ENCODE data around the gene METTL2A. TPM values are rescaled to one million over a fixed set of nuclear protein-coding genes. Genes with fewer than 3 reads are reported as not detected.
"Not testable (repeated sequence)": the region's sequence is repeated elsewhere in the genome, so short reads cannot be mapped to it uniquely, and the experiment has no call there.

Gene METTL2A
- total and polyA plus RNA-seq, 7 experiments from 2014 or later = 8.8 to 20.9 (median 15.2) TPM

DNA sequence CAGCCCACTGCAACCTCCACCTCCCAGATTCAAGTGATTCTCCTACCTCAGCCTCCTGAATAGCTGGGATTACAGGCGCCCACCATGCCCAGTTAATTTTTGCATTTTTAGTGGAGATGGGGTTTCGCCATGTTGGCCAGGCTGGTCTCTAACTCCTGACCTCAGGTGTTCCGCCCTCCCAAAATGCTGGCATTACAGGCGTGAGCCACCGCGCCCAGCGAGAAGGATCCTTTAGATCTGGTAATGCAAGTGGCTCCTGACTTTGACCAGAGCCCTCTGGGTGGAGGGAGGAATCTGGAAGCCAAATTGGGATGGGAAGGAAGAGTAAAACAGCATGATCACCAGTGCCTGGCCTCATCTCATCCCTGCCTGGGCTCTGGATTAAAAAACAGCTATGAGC is 41.6 kb downstream of the METTL2A start:
- H3K4me1 ChIP-seq (ENCODE audit: control insufficient read depth in 2 of 2, insufficient read depth in 2 of 2, low read length in 2 of 2); H3K27me3 ChIP-seq (ENCODE audit: control insufficient read depth in 2 of 2, insufficient read depth in 2 of 2, low read length in 2 of 2); ATAC-seq; H3K36me3 ChIP-seq (ENCODE audit: control insufficient read depth in 2 of 3, insufficient read depth in 3 of 3, low read length in 3 of 3); DNase-seq; H3K27ac Mint-ChIP-seq; H3K4me1 Mint-ChIP-seq; H3K4me3 ChIP-seq (ENCODE audit: low read length); CTCF ChIA-PET; H3K27me3 Mint-ChIP-seq; POLR2A ChIA-PET; H3K9me3 Mint-ChIP-seq; H3K4me3 Mint-ChIP-seq; H3K27ac ChIP-seq (ENCODE audit: low read depth, low read length); H3K36me3 Mint-ChIP-seq; intact Hi-C loops (cut with micrococcal nuclease); H3K9me3 ChIP-seq (ENCODE audit: control insufficient read depth in 2 of 3, low read length in 3 of 3): not testable (repeated sequence)

DNA sequence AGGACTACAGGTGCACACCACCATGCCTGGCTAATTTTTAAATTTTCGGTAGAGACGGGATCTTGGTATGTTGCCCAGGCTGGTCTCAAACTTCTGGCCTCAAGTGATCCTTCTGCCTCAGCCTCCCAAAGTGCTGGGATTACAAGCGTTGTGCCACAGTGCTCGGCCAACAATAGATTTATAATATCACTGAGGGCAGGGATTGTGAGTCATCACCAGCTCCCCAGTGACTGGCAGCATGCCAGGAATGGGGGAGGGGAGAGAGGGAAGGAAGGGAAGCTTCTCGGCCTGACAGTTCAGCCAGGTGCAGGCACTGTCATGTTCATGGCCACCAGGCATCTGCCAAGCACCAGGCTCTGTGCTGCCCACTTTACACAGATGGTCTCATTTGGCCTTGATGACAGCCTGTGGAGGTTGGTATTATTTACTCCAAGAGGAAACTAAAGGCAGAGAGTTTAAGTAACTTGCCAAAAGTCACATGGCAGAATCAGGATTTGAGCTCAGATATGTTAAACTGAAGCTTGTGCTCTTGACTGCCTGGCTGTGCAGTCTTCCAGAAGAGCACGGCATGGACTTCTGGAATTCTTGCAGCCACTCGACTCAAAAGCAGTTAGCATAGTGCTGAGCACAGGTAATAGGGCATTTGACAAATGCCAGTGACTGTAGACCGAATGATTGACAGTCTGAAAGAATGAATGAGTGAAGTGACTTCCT is 47.1 kb downstream of the METTL2A start:
- ATAC-seq (peak; percentile 62), DNase-seq (peak in 8 of 9 donors; percentile 29 to 39 (median 34))
- H3K4me3 Mint-ChIP-seq; H3K9me3 Mint-ChIP-seq; H3K36me3 ChIP-seq (ENCODE audit: control insufficient read depth in 2 of 3, insufficient read depth in 3 of 3, low read length in 3 of 3); intact Hi-C loops (cut with micrococcal nuclease); H3K36me3 Mint-ChIP-seq; H3K9me3 ChIP-seq (ENCODE audit: control insufficient read depth in 2 of 3, low read length in 3 of 3); CTCF ChIA-PET; H3K27me3 ChIP-seq (ENCODE audit: control insufficient read depth in 2 of 2, insufficient read depth in 2 of 2, low read length in 2 of 2); H3K27me3 Mint-ChIP-seq; H3K4me1 ChIP-seq (ENCODE audit: control insufficient read depth in 2 of 2, insufficient read depth in 2 of 2, low read length in 2 of 2); POLR2A ChIA-PET; H3K4me3 ChIP-seq (ENCODE audit: low read length): not testable (repeated sequence)
- Mint-ChIP-seq H3K27ac (peak overlapping the region in 7 of 9 donors; percentile 9 to 84 (median 59)), H3K4me1 (peaks cover 0 to 10% (median 6%) of the 10 kb centered on the region in 7 donors)
- peak overlapping the region; percentile 21 for H3K27ac ChIP-seq (ENCODE audit: low read depth, low read length)

DNA sequence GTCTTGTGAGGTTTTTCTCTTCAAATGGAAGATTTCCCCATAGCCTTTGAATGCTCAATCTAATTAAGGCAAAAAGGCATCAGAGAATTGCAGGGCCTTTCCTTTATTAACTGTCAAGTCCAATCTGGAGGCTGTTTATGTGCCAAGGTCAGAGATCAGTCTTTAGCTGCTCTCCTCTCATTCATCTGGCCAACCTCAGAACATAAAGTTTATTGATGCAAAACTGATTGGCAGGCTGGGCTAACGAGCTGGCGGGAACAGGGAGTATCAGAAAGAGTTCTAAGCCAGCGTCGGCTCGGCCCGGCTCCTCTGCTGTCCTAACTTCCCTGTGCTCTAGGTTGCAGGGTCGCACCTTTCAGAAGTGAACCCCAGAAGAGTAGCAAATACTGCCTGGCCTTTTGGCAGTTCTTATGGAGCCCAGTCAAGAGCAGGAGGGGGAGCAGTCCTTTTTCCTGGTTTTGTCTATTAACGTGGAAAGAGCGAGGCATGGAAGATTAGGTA is 47.7 kb downstream of the METTL2A start:
- POLR2A ChIA-PET; H3K27me3 Mint-ChIP-seq; ATAC-seq; H3K36me3 Mint-ChIP-seq; H3K4me1 ChIP-seq (ENCODE audit: control insufficient read depth in 2 of 2, insufficient read depth in 2 of 2, low read length in 2 of 2); intact Hi-C loops (cut with micrococcal nuclease); H3K4me3 ChIP-seq (ENCODE audit: low read length); H3K9me3 ChIP-seq (ENCODE audit: control insufficient read depth in 2 of 3, low read length in 3 of 3); DNase-seq; H3K36me3 ChIP-seq (ENCODE audit: control insufficient read depth in 2 of 3, insufficient read depth in 3 of 3, low read length in 3 of 3); H3K9me3 Mint-ChIP-seq; H3K4me3 Mint-ChIP-seq; H3K27me3 ChIP-seq (ENCODE audit: control insufficient read depth in 2 of 2, insufficient read depth in 2 of 2, low read length in 2 of 2); CTCF ChIA-PET; H3K27ac ChIP-seq (ENCODE audit: low read depth, low read length): not testable (repeated sequence)
- Mint-ChIP-seq H3K4me1 (peaks cover 0 to 10% (median 6%) of the 10 kb centered on the region in 7 donors), H3K27ac (peak overlapping the region in 1 of 9 donors; percentile 39)

DNA sequence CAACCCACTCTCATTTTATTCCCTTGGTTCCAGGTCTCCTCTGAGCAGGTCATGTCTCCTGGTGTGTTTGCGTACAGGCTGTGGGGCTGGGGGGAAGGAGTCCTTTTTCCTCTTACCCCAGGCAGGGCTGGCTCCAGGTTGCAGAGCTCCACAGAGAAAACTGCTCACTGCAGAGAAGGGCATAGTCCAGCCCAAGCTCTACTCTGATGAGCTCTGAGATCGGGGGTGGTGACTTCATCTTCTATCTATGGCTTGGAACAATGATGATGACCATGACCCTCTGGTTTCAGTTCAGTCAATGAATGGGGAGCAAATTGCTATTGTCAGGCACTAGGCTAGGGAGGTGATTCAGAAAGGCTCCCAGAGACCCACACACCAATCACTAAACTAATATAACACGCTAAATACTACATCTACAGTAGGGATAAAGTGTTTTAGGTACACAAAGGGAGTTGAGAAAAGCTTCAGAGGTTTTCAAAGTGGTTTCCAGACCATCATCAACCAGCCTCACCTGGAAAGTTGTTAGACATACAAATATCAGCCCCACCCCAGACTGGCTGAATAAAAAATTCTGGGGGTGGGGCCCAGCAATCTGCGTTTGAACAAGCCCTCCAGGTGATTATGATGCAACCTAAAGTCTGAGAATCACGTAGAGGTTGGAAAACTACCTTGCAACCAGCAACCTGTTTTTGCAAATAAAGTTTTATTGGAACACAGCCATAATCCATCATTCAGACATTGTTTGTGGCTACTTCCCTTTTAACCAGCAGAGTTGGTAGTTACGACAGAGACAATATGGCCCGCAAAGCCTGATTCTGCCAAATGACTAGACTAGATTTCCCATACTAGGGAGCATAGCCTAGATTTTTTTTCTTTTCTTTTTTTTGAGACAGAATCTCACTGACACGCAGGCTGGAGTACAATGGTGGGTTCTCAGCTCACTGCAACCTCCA is 49.6 kb downstream of the METTL2A start:
- H3K27me3 ChIP-seq (ENCODE audit: control insufficient read depth in 2 of 2, insufficient read depth in 2 of 2, low read length in 2 of 2); H3K4me1 ChIP-seq (ENCODE audit: control insufficient read depth in 2 of 2, insufficient read depth in 2 of 2, low read length in 2 of 2); ATAC-seq; intact Hi-C loops (cut with micrococcal nuclease); DNase-seq; H3K27ac Mint-ChIP-seq; H3K27ac ChIP-seq (ENCODE audit: low read depth, low read length); H3K27me3 Mint-ChIP-seq; H3K36me3 Mint-ChIP-seq; H3K9me3 ChIP-seq (ENCODE audit: control insufficient read depth in 2 of 3, low read length in 3 of 3); H3K9me3 Mint-ChIP-seq; H3K4me3 ChIP-seq (ENCODE audit: low read length); H3K4me3 Mint-ChIP-seq; H3K36me3 ChIP-seq (ENCODE audit: control insufficient read depth in 2 of 3, insufficient read depth in 3 of 3, low read length in 3 of 3): not testable (repeated sequence)
- peaks cover 5 to 22% (median 13%) of the 10 kb centered on the region in 7 donors for H3K4me1 Mint-ChIP-seq
- ChIA-PET POLR2A (interaction anchor here (0.6 kb wide), 1 partner anchor 74 kb away, joined by 3 read pairs; no protein-coding TSS in a partner anchor), CTCF (interaction anchor here (1.3 kb wide), 1 partner anchor 51 kb away, joined by 3 read pairs; no protein-coding TSS in a partner anchor)

DNA sequence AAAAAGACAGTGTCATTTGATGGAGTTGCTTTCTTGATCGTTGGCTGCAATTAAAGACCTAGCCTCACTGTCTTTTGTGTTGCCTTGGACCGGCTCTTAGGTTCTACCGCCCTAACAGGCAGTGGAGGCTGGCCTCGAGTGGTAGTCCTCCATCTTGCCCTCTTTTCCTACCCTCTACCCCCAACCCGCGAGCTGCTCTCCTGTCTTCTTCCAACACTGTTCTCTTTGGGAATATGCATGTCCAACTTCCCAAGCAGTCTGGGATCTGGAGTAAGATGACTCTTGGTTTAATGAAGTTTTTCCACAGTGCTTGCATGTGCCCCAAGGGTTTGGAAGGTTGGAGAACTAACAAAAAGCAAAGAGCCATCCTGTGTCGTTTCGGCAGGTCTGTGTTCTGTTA is 53.4 kb downstream of the METTL2A start:
- H3K27me3 ChIP-seq (ENCODE audit: control insufficient read depth in 2 of 2, insufficient read depth in 2 of 2, low read length in 2 of 2); H3K9me3 Mint-ChIP-seq; H3K27me3 Mint-ChIP-seq; CTCF ChIA-PET; H3K4me1 ChIP-seq (ENCODE audit: control insufficient read depth in 2 of 2, insufficient read depth in 2 of 2, low read length in 2 of 2); H3K9me3 ChIP-seq (ENCODE audit: control insufficient read depth in 2 of 3, low read length in 3 of 3); H3K36me3 ChIP-seq (ENCODE audit: control insufficient read depth in 2 of 3, insufficient read depth in 3 of 3, low read length in 3 of 3); POLR2A ChIA-PET; H3K36me3 Mint-ChIP-seq; ATAC-seq: not testable (repeated sequence)
- intact Hi-C loops (cut with micrococcal nuclease) = loop anchor here in 1 of 2 donors (5.0 kb wide), 1 partner anchor 1800 kb away; the partner anchor contains the start of gene BCAS3
- peak in 1 of 9 donors; percentile 11 for DNase-seq
- Histone ChIP-seq H3K4me3 (ENCODE audit: low read length) (peak overlapping the region; percentile 34), H3K27ac (ENCODE audit: low read depth, low read length) (peak overlapping the region; percentile 73)
- peak overlapping the region; percentile 74 to 92 (median 85) for H3K27ac Mint-ChIP-seq
- peaks cover 17 to 35% (median 30%) of the 10 kb centered on the region in 7 donors for H3K4me1 Mint-ChIP-seq
- peak overlapping the region; percentile 67 to 90 (median 83) for H3K4me3 Mint-ChIP-seq

DNA sequence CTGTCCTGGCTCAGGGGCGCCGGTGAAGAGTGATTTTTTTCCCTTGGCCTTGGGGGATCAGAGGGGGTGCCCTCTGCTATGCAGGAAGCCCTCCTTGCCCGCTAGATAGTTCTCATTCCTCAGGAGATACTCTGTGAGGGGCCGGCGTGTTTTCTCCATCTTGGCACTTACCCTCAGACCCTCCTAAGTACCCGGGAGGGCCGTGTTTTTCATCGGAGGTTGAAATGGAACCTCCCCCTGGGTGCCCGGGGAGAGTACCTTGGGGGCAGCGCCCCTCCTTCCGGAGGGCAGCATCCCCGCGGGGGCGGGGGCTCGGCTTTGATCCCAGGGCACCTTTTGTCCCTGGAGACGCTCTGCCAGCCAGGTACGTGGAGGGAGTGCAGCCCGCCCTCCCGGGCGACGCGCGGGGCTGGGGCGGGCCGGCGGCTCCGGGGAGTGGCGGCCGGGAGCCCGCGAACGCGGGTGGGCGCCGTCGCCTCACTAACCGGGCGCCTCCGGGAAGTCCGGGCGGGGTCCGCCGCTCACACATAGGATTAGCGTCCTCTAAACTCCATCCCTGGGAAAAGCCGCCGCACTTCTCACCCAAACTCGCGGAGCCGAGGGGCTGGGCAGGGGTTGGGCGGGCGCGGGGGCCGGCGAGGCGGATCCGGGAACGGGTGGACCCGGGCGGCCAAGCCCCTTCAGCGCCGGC is 54.2 kb downstream of the METTL2A start:
- ATAC-seq = peak; percentile 55
- peak overlapping the region; percentile 74 to 92 (median 85) for H3K27ac Mint-ChIP-seq
- H3K36me3 Mint-ChIP-seq; H3K27me3 Mint-ChIP-seq; H3K4me1 ChIP-seq (ENCODE audit: control insufficient read depth in 2 of 2, insufficient read depth in 2 of 2, low read length in 2 of 2); POLR2A ChIA-PET; H3K27me3 ChIP-seq (ENCODE audit: control insufficient read depth in 2 of 2, insufficient read depth in 2 of 2, low read length in 2 of 2); H3K9me3 Mint-ChIP-seq; H3K9me3 ChIP-seq (ENCODE audit: control insufficient read depth in 2 of 3, low read length in 3 of 3); CTCF ChIA-PET; H3K36me3 ChIP-seq (ENCODE audit: control insufficient read depth in 2 of 3, insufficient read depth in 3 of 3, low read length in 3 of 3): not testable (repeated sequence)
- DNase-seq = peak; percentile 31 to 53 (median 40)
- peaks cover 19 to 43% (median 35%) of the 10 kb centered on the region in 7 donors for H3K4me1 Mint-ChIP-seq
- peak overlapping the region; percentile 67 to 90 (median 83) for H3K4me3 Mint-ChIP-seq
- intact Hi-C loops (cut with micrococcal nuclease) = loop anchor here (1.0 to 5.0 kb wide), 5 partner anchors 55 to 1801 kb away; partner anchors contain the start of genes METTL2A (in 2 of the 2), BCAS3 (in 1 of the 2) and MED13 (in 1 of the 2)
- Histone ChIP-seq H3K4me3 (ENCODE audit: low read length) (peak overlapping the region; percentile 34), H3K27ac (ENCODE audit: low read depth, low read length) (peak overlapping the region; percentile 73)

All from naive thymus-derived CD4-positive, alpha-beta T cell (primary cell).